LHCN-M2 (cell line): Measurements from ENCODE around the gene C5orf58. TPM values are rescaled to one million over a fixed set of nuclear protein-coding genes. Genes with fewer than 3 reads are reported as not detected.
A peak's percentile ranks its signal among the peaks of the same experiment; 100 is the strongest.

Experiments
- DNase-seq: peaks from one replicate; pipeline ENCODE4 v3.0.0-alpha.2; 2012; ENCODE audit warnings: low read depth
- polyA plus RNA-seq: library from polyadenylated mRNA; unstranded; fragments of >200 nt; gene quantifications from one replicate; pipeline ENCODE4 v1.2.1, GENCODE V29; 2012; ENCODE audit warnings: missing spikeins
- total RNA-seq: library from RNA; depleted of rRNA; stranded (reverse); fragments of >200 nt; gene quantifications from 2 replicates; pipeline ENCODE4 v1.2.3, GENCODE V29; 2014; rRNA removed

The C5orf58 gene, protein sequence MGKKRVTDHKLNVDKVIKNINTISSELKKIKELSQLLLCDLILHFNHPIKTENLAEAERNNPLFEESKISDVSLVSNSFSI
- not detected in 2 replicates for total RNA-seq
- polyA plus RNA-seq, result not detected

GRCh38 chr5:170232786-170233185 lies at the start of gene C5orf58:
TSS of gene C5orf58 (plus strand) at chr5:170232985. CDS start at chr5:170234977, 1,992 bp downstream.
- DNase-seq, result no peak

DNA sequence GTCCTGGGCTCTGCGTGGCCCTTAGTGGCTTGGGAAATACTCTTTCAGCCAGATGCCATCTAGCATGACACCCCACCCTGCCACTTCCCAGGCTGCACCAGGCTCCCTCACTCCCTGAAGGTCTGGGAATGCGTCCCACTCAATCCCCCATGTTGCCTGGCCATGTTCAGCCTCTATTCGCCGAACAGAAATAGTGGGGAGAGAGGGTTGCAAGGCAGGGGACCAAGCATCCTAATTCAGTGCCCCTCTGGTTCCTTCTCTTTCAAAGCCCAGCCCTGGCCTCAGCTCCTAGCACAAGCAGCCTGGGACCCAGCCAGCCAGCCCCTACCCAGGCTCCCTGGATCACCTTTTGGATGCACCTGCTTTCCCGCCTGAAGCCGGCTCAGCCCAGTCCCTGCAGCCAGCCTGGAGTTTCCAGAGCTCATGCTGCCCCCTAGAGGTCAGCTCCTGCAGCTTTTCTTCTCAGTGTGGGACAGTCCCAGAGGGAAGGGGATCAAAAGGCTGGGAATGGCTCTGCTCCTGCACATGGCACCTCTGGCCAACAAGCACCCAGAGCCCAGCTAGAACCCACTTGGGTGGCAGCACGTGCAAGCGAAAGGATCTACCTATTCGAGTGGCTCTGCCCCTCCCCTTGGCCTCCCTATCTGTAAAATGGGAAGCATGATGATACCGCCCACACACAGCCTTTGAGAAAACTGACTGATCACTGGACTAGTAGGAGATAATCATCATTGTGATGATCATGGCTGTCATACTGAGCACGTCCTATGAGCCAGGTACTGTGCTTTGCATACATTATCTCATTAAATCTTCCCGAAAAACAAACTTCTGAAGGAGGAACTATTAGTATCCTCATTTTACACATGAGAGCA lies 48.7 kb upstream of the C5orf58 start:
- DNase-seq, result peak; percentile 28

DNA sequence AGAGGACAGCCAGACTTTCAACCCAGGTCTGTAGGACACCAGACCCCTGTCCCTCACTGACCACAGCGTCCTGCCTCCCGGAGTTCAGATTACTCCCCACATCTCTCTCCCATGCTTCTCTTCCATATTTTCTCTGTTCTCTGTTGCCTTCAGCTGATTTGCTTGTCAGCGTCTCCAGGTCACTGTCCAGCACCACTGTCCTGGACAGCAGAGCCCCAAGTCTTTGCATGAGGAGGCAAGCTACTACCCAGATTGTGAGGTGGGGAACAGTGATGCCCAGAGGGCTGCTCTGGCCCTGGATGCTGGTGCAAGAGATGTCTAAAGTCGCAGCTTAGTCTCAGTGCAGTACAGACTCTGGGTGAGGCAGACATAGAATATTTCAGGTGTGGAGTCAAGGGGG lies 48.0 kb upstream of the C5orf58 start:
- DNase-seq, result peak; percentile 2

- no peak for DNase-seq
Observed at GRCh38 chr5:170186156-170186555, 46.6 kb upstream of the C5orf58 start.

- no peak for DNase-seq
Observed at GRCh38 chr5:170186856-170187255, 45.9 kb upstream of the C5orf58 start.

- no peak for DNase-seq
Observed at GRCh38 chr5:170190436-170191134, 42.2 kb upstream of the C5orf58 start.

GRCh38 chr5:170192829-170193228 lies 40.0 kb upstream of the C5orf58 start:
- no peak for DNase-seq

GRCh38 chr5:170195961-170196360 lies 36.8 kb upstream of the C5orf58 start:
- DNase-seq, result no peak

DNA sequence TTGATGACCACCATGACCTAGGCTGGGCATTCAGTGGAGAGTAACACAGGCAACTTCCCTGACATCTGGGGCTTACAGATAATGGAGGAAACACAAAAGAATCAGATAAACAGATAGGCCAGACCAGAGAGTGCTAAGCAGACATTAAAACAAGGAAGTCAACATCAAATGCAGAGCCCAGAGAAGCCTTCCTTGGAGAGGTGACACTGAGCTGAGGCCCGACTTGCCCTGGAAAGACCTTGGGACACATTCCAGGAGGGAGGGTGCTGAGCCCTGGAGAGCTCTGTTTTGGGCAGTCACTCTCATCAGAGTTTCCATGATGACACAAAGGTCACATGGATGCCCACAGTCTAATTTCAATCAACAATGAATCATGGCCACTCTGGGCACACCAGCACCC lies 31.9 kb upstream of the C5orf58 start:
- DNase-seq, result no peak

DNA sequence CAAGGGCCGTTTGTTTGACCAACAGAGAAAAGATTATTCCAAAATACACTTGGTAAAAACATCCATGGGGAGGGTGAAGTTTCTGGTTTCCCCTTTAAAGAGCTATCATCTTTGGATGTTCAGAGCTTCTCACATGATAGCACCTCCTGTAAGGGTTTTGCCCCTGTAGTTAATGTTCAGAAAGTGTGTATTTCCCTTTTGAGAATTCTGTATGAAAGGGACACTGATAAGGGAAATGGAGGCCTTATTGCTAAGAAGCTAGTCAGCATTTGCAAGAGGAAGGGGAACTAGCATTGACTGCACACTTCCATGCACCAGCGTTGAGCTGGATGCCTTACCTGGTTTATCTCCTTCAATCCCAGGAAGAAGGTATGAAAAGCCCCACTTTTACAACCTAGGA lies 31.5 kb upstream of the C5orf58 start:
- no peak for DNase-seq

- DNase-seq, result no peak
Observed at GRCh38 chr5:170202117-170202516, 30.7 kb upstream of the C5orf58 start.

GRCh38 chr5:170204202-170204601 lies 28.6 kb upstream of the C5orf58 start:
- DNase-seq, result no peak

DNA sequence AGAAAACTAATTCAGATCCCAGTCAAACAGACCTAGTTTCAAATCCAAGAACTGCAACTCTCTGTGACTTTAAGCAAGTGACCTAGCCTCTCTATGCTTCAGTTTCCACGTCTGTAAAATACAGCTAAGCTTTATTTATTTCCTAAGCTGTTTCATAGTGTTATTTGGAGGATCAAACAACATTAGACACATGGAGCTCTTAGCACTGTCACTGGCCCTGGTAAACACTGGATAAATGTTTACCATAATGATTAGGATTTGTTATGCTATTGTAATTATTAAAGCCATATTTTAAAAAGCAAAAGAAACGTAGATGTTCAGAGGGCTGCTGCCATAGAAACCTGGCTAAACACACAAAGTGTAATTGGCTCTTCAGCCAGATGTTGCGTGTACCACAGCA lies 26.6 kb upstream of the C5orf58 start:
- no peak for DNase-seq

GRCh38 chr5:170206958-170207357 lies 25.8 kb upstream of the C5orf58 start:
- no peak for DNase-seq

DNA sequence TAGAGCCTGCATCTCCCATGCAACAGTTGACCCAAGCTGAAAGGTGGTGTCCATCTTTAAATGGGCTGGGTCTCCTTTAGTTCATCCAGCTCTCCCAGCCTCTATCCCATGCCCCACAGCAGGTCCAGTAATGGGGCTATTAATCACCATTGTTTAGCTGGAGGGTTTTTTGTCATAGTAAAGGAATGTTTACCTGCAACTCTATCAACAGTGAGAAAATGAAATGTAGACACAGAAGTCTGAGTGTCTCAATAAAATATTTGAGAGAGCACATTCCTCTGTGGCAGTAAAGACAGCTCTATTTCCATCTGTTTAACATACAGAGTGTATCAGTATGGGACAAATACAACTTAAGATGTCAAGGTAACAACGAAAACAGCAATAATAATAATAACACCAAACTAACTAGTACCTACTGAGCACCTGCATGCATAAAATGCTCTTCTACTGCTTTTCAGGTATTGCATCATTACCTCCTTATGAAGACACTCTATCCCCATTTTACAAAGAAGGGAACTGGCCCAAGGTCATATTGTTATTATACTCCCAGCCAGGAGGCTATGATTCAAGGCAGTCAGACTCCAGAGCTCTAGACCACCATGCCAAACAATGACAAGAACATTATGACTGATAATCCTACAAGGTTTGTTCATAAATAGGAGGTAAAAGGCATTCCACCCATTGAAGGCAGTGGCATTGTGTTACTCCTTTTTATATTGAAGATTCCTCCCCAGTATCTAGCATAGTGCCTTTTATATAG lies 21.0 kb upstream of the C5orf58 start:
- DNase-seq, result no peak

DNA sequence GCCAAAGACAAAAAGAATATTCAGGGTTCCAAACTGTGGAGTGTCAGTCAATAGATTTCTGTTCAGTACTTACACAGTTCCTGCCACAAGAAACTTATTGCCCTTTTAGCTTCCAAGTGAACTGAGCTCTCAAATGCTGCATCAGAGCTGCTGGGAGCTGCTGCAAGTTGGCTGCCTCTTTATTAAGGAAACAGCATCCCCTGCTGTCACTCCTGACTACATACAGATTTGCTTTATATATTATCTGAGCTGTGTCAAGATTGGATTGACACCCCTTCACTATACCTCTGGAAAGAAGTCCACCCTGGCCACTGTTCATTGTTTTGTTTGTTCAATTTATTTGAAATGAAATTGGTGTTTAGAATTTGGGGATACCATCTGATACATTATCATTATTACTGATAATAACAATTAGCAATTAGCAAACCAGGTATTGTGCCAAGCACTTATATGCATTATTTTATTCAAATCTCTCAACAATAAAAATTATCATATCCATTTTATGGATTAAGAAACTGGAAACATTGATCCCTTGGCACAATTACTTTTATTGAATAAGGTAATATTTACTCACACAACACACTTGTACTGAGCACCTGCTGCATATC lies 16.4 kb upstream of the C5orf58 start:
- peak; percentile 52 for DNase-seq

DNA sequence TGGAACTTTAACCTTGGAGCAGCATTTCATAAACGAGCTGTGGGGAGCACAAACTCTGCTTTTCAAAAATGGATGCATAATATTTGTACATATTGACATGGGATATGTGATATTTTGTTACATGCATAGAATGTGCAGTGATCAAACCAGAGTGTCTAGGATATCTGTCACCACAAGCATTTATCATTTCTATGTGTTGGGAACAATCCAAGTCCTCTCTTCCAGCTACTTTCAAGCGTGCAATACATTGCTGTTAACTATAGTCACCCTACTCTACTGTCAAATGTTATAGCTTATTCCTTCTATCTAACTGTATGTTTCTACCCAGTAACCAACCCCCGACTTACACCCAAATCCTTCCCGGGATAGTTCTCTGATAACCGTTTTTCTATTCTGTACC lies 15.0 kb upstream of the C5orf58 start:
- no peak for DNase-seq

DNA sequence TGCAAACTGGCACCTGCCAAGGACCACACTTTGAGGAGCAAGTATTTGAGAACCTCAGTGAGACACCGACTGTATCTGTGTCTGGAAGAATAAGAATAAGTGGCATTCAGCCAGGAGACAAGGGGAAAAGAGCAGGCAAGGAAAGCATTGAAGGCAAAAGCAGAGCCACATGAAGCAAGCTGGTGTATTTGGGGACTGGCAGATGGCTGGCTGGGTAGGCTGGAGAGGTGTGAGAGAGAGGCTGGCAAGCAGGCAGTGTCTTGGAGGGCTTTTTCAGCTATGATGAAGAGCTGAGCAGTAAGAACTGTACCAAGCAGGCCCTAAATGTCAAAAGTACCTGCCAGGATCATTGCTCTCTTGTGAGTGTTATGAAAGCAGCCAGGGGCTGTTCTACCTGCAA lies 14.1 kb upstream of the C5orf58 start:
- no peak for DNase-seq

- DNase-seq, result peak; percentile 78
Observed at GRCh38 chr5:170219615-170220014, 13.2 kb upstream of the C5orf58 start.

GRCh38 chr5:170220191-170220590 lies 12.6 kb upstream of the C5orf58 start:
- DNase-seq, result no peak

- peak; percentile 10 for DNase-seq
Observed at GRCh38 chr5:170221327-170221741, 11.5 kb upstream of the C5orf58 start.
